ENCODE results near the gene CAPN11. TPM values are rescaled to one million over a fixed set of nuclear protein-coding genes. Genes with fewer than 3 reads are reported as not detected.

CAPN11 gene
- total and polyA plus RNA-seq, 2 donors (not counting 3 experiments of a cell fraction or from before 2014, with no cell fraction given) = 1.4 to 1.7 TPM

GRCh38 chr6:44145839-44146238, 12.8 kb upstream of the CAPN11 start:
- POLR2A ChIA-PET = no interaction called here
- no peaks in the 10 kb centered on the region for H3K4me1 ChIP-seq (ENCODE audit: control insufficient read depth, extremely low read depth, insufficient read depth, low read length)
- CTCF ChIA-PET = interaction anchor here (1.0 to 3.4 kb wide), 3 partner anchors 14 to 51 kb away, joined by 3 to 12 read pairs (median 4); no protein-coding TSS in a partner anchor
- H3K9me1 ChIP-seq (replicated peaks; ENCODE audit: control insufficient read depth, extremely low read depth, insufficient read depth, low read length) = no peaks in the 10 kb centered on the region
- no TSS peak for BruUV-seq (replicated peaks)
- peaks cover 5 to 19% of the 10 kb centered on the region in 2 experiments for H3K36me3 ChIP-seq (ENCODE audit: control insufficient read depth in 2 of 2, extremely low read depth in 1 of 2, insufficient read depth in 2 of 2, low read length in 2 of 2)
- no peak for FAIRE-seq
- H2AFZ ChIP-seq (ENCODE audit: low read depth, low read length) = no peak overlapping the region
- no peak overlapping the region for H3K4me3 ChIP-seq (replicated peaks in 1 of 3; ENCODE audit: insufficient read depth in 1 of 3, low read depth in 1 of 3, low read length in 3 of 3)
- H3K27me3 ChIP-seq (ENCODE audit: control insufficient read depth in 2 of 2, insufficient read depth in 2 of 2, low read length in 2 of 2) = no peaks in the 10 kb centered on the region
- dilution Hi-C loops (cut with MboI; ENCODE audit: extremely low pct_ligation_motif_present, low sequenced_read_pairs) (no loop called here), intact Hi-C loops (cut with micrococcal nuclease) (no loop called here)
- no peak for DNase-seq (ENCODE audit: low read depth, low spot score)
- no peaks in the 10 kb centered on the region for H4K20me1 ChIP-seq (replicated peaks; ENCODE audit: control insufficient read depth, extremely low read depth, insufficient read depth, low read length)
- H3K4me2 ChIP-seq (ENCODE audit: insufficient read depth, low read length) = no peak overlapping the region
- no peak overlapping the region for H3K9ac ChIP-seq (replicated peaks; ENCODE audit: extremely low read depth, insufficient read depth, low read length)
- no peaks in the 10 kb centered on the region for H3K9me3 ChIP-seq (replicated peaks; ENCODE audit: control insufficient read depth, insufficient read depth, low read length)
- TF ChIP-seq EZH2 (IDR thresholded peaks at IDR 0.05; ENCODE audit: borderline replicate concordance, low read depth, low read length, severe bottlenecking) (no peak), POLR2A (IDR thresholded peaks at IDR 0.05; ENCODE audit: low read depth, low read length) (no peak), GATA2 (IDR thresholded peaks at IDR 0.05; ENCODE audit: insufficient read depth, insufficient read length, low read depth, low read length) (no peak), FOS (IDR thresholded peaks at IDR 0.05; ENCODE audit: borderline replicate concordance, insufficient read depth, low read length) (no peak), MYC (IDR thresholded peaks at IDR 0.05; ENCODE audit: low read depth, low read length) (no peak), JUN (IDR thresholded peaks at IDR 0.05; ENCODE audit: borderline replicate concordance, insufficient read depth, insufficient read length, low read depth) (no peak), POLR2AphosphoS5 (IDR thresholded peaks at IDR 0.05; ENCODE audit: insufficient read depth, low read depth, low read length) (no peak)
- TF ChIP-seq, protein P1, sequence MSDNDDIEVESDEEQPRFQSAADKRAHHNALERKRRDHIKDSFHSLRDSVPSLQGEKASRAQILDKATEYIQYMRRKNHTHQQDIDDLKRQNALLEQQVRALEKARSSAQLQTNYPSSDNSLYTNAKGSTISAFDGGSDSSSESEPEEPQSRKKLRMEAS (IDR thresholded peaks at IDR 0.05; ENCODE audit: insufficient read depth, insufficient read length) = no peak
- TF ChIP-seq, protein P2, sequence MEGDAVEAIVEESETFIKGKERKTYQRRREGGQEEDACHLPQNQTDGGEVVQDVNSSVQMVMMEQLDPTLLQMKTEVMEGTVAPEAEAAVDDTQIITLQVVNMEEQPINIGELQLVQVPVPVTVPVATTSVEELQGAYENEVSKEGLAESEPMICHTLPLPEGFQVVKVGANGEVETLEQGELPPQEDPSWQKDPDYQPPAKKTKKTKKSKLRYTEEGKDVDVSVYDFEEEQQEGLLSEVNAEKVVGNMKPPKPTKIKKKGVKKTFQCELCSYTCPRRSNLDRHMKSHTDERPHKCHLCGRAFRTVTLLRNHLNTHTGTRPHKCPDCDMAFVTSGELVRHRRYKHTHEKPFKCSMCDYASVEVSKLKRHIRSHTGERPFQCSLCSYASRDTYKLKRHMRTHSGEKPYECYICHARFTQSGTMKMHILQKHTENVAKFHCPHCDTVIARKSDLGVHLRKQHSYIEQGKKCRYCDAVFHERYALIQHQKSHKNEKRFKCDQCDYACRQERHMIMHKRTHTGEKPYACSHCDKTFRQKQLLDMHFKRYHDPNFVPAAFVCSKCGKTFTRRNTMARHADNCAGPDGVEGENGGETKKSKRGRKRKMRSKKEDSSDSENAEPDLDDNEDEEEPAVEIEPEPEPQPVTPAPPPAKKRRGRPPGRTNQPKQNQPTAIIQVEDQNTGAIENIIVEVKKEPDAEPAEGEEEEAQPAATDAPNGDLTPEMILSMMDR (IDR thresholded peaks at IDR 0.05; ENCODE audit: extremely low read depth in 1 of 2, insufficient read depth in 1 of 2, low read depth in 1 of 2, low read length in 2 of 2) = no peak
- no peak overlapping the region for H3K27ac ChIP-seq (ENCODE audit: insufficient read depth, low read depth, low read length)
- H3K79me2 ChIP-seq (ENCODE audit: control insufficient read depth, insufficient read depth, low read length) = no peaks in the 10 kb centered on the region

All from endothelial cell of umbilical vein (primary cell).